HL-60 (cell line): ENCODE measurements around the gene NAPSA.

Experiments used
- DNase-seq, 2 experiments: peaks; one replicate each; pipeline ENCODE4 v3.0.0-alpha.2; 2010 to 2020; ENCODE audit warnings: low read depth in 1 of 2, low spot score in 1 of 2
- H3K27ac ChIP-seq: fragments of 250-450 bp; sonication (Bioruptor Pico); replicated peaks from 2 replicates; pipeline ENCODE4 v1.5.1; 2020; ENCODE audit warnings: mild to moderate bottlenecking, moderate library complexity
- H3K27me3 ChIP-seq: fragments of 250-450 bp; sonication (Bioruptor Pico); 2 replicates; pipeline ENCODE4 v1.5.1; 2021; ENCODE audit warnings: mild to moderate bottlenecking, moderate library complexity; ENCODE audit not compliant: insufficient read depth, poor library complexity, severe bottlenecking
- H3K4me3 ChIP-seq: replicated peaks from 2 replicates; pipeline ENCODE4 v1.5.1; 2011; ENCODE audit warnings: mild to moderate bottlenecking, control low read depth, low read length; ENCODE audit not compliant: insufficient read depth
- GABPA ChIP-seq: IDR thresholded peaks from 2 replicates; pipeline ENCODE4 v1.6.1; 2012; ENCODE audit warnings: low read depth
- POLR2AphosphoS5 ChIP-seq: IDR thresholded peaks from 2 replicates; pipeline ENCODE4 v1.6.1; 2012; ENCODE audit warnings: low read depth
- SPI1 ChIP-seq: IDR thresholded peaks from 2 replicates; pipeline ENCODE4 v1.6.1; 2012; ENCODE audit warnings: low read depth, mild to moderate bottlenecking, borderline replicate concordance
- TF ChIP-seq, protein P1 (sequence below): IDR thresholded peaks from one replicate; pipeline ENCODE4 v1.5.1; 2011; ENCODE audit warnings: low read length, control low read depth, inconsistent platforms; ENCODE audit not compliant: insufficient read depth
- TF ChIP-seq, protein P2 (sequence below): IDR thresholded peaks from 2 replicates; pipeline ENCODE4 v1.6.1; 2012; ENCODE audit warnings: low read depth; ENCODE audit not compliant: insufficient replicate concordance

NAPSA gene

DNA sequence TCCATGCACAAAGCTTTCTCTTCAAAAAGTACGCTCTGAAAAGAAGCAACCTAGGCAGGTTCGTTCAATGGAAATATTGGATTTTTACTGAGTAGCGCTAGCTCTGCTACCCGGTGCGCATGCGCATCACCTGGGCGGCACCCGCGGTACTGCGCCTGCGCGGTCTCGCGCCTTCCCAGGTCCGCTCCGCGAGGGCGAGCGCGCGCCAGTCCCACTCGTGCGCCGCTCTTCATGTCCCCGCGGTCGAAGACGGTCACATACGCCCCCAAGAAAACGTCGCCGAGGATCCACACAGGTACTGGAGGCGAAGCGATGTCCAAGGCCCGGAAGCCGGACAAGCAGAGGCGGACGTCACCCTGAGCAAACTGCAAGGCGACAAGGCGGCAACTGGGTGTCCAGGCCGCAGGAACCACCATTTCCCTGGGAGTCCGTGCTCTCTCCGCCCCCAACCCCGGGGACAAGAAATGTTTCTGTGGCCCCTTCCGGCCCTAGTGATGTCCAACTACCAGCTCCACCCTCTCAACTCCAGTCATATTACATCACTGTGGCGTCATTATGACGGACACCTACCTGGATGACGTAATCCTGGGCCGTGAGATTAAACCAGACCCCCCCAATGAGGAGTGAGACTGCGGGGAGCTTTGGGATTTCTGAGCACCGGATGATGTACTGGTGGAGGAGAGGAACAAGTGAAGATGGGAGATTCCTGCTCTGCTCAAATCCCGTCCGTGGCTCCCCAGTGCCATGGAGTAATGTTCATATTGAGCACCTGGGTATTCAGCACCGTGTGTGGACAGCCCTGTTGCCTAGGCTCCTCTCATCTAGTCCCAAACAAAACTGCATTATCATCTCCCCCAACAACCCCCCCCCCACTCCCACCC, 31.5 kb downstream of the NAPSA start:
- Histone ChIP-seq H3K27ac (0 out of 2 replicates have a peak overlapping the region, but pooled peaks have one; percentile 17), H3K27me3 (peaks cover 28% of the 10 kb centered on the region), H3K4me3 (peak overlapping the region; percentile 20)
- DNase-seq, result peak; percentile 34 to 49
- TF ChIP-seq POLR2AphosphoS5 (no peak), GABPA (no peak), SPI1 (no peak)
- TF ChIP-seq, protein P1, sequence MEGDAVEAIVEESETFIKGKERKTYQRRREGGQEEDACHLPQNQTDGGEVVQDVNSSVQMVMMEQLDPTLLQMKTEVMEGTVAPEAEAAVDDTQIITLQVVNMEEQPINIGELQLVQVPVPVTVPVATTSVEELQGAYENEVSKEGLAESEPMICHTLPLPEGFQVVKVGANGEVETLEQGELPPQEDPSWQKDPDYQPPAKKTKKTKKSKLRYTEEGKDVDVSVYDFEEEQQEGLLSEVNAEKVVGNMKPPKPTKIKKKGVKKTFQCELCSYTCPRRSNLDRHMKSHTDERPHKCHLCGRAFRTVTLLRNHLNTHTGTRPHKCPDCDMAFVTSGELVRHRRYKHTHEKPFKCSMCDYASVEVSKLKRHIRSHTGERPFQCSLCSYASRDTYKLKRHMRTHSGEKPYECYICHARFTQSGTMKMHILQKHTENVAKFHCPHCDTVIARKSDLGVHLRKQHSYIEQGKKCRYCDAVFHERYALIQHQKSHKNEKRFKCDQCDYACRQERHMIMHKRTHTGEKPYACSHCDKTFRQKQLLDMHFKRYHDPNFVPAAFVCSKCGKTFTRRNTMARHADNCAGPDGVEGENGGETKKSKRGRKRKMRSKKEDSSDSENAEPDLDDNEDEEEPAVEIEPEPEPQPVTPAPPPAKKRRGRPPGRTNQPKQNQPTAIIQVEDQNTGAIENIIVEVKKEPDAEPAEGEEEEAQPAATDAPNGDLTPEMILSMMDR, result no peak

DNA sequence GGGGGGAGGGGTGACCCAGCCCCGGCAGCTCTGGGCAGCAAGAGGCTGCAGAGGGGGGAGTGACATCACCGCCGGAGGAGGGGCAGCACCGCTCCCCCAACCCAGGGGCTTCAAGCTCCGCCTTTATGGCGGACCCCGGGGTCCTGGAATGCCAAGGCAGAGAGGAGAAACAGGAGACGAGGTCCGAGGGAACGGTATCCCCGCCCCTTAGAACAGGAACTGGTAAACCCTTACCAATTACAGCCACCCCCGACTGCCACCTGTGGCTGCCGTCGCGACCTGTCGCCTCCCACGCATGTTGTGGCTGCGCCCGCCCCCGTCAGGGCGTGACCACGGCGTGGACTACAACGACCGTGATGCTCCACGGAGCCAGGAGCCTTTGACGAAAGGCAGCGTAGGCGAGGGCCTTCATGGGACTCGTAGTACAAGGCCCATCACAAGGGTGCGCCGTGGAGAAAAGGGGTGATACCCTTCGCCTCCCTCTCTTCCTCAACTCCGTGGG, 32.2 kb downstream of the NAPSA start:
- peak; percentile 65 to 74 for DNase-seq
- Histone ChIP-seq H3K4me3 (peak overlapping the region; percentile 20), H3K27ac (no peak overlapping the region), H3K27me3 (peaks cover 31% of the 10 kb centered on the region)
- TF ChIP-seq, protein P1, result no peak
- TF ChIP-seq, protein P2, sequence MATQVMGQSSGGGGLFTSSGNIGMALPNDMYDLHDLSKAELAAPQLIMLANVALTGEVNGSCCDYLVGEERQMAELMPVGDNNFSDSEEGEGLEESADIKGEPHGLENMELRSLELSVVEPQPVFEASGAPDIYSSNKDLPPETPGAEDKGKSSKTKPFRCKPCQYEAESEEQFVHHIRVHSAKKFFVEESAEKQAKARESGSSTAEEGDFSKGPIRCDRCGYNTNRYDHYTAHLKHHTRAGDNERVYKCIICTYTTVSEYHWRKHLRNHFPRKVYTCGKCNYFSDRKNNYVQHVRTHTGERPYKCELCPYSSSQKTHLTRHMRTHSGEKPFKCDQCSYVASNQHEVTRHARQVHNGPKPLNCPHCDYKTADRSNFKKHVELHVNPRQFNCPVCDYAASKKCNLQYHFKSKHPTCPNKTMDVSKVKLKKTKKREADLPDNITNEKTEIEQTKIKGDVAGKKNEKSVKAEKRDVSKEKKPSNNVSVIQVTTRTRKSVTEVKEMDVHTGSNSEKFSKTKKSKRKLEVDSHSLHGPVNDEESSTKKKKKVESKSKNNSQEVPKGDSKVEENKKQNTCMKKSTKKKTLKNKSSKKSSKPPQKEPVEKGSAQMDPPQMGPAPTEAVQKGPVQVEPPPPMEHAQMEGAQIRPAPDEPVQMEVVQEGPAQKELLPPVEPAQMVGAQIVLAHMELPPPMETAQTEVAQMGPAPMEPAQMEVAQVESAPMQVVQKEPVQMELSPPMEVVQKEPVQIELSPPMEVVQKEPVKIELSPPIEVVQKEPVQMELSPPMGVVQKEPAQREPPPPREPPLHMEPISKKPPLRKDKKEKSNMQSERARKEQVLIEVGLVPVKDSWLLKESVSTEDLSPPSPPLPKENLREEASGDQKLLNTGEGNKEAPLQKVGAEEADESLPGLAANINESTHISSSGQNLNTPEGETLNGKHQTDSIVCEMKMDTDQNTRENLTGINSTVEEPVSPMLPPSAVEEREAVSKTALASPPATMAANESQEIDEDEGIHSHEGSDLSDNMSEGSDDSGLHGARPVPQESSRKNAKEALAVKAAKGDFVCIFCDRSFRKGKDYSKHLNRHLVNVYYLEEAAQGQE, result no peak
- no peak for TF ChIP-seq GABPA
- TF ChIP-seq POLR2AphosphoS5, result no peak
- TF ChIP-seq SPI1, result no peak

DNA sequence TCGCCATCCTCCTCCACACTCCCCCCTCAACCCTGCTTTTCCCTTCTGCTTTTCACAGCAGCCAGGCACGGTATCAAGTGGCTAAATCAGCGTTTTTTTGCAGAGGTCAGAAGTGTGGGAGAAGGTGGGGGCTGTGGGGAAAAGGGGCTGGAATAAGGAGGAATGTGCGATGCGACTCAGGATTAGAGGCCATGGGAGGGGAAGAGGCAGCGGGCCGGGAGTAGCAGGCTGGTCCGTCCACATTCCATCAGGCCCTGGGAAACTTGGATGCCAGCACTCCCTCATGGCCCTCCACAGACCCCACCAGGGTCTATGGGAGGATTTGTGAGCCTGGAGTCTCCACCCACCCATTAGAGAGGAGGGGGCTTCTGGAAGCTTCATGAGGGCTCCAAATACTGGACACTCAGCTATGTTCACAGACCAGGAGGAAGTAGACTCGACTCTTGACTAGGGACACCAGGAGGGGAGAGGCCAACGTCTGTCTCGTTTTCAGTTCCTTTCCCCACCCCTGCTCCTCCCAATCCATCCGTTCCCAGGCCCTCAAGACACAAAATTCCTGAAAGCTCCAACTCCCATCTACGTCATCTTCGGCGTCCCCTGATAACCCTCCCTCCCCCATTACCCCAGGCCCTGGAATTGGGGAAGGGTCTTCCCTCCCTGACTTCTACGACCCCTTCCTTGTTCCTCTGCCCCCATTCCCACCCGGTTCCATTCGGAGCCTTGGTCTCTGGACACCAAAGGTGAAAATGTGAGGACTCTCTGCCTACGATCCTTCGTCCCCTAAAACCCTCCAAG, 33.0 kb downstream of the NAPSA start:
- TF ChIP-seq GABPA, result no peak
- no peak for TF ChIP-seq SPI1
- TF ChIP-seq, protein P2, result no peak
- TF ChIP-seq POLR2AphosphoS5, result no peak
- TF ChIP-seq, protein P1, result no peak
- DNase-seq, result no peak
- Histone ChIP-seq H3K4me3 (no peak overlapping the region), H3K27ac (no peak overlapping the region), H3K27me3 (peaks cover 31% of the 10 kb centered on the region)
